Right lobe of liver (tissue), 4 donors: ENCODE data around the gene COX6B2.

Experiments used
- POLR2A ChIP-seq: fragments of 450-650 bp; IDR thresholded peaks from one replicate; pipeline ENCODE4 v1.6.1; 2017; ENCODE audit warnings: antibody characterized with exemption, mild to moderate bottlenecking
- TF ChIP-seq, protein P1 (sequence below), 4 donors: fragments of 200-600 bp in 3 of 4; fragments of 450-650 bp in 1 of 4; IDR thresholded peaks; one replicate each; pipeline versions ENCODE4 v1.5.1 to v1.8.0; 2016 to 2022; ENCODE audit warnings: antibody characterized with exemption in 4 of 4, mild to moderate bottlenecking in 2 of 4
- donor health status: DM: no; HTN: no; CAD: no.
- donor health status: DM: no; HTN: no; CAD: no.
- donor health status: DM: no; HTN: yes; CAD: no.

DNA sequence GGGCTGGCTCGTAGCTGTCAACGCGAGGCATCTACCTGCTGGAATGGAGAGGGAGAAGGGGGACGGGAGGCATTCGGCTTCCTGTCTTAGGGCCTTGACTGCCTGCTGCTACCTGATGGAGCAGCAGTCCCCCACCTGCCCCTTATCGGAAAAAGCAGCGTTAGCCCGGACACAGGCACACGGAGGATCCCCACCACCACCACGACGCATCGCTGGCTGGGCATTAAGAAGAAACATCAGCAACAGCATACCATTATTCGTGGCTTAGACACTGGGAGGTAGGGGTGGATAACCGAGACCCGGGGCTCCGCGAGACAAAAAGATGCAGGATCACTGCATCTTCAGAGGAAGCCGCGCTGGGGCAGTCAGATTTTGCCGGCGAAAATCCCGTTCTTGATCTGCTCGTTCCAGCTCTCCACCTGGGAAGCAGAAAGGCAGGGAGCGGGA is 1.1 kb downstream of the COX6B2 start:
- no peak for TF ChIP-seq POLR2A
- TF ChIP-seq, protein P1, sequence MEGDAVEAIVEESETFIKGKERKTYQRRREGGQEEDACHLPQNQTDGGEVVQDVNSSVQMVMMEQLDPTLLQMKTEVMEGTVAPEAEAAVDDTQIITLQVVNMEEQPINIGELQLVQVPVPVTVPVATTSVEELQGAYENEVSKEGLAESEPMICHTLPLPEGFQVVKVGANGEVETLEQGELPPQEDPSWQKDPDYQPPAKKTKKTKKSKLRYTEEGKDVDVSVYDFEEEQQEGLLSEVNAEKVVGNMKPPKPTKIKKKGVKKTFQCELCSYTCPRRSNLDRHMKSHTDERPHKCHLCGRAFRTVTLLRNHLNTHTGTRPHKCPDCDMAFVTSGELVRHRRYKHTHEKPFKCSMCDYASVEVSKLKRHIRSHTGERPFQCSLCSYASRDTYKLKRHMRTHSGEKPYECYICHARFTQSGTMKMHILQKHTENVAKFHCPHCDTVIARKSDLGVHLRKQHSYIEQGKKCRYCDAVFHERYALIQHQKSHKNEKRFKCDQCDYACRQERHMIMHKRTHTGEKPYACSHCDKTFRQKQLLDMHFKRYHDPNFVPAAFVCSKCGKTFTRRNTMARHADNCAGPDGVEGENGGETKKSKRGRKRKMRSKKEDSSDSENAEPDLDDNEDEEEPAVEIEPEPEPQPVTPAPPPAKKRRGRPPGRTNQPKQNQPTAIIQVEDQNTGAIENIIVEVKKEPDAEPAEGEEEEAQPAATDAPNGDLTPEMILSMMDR (IDR thresholded peaks at IDR 0.05) = no peak
